B cell (primary cell): Measurements from ENCODE around the gene C16orf46. TPM values are rescaled to one million over a fixed set of nuclear protein-coding genes. Genes with fewer than 3 reads are reported as not detected.

Source experiments
- ATAC-seq: fragments of 200-7000 bp; cut with Tn5 transposase; one replicate; pipeline ENCODE4 v1.10.0; 2021; ENCODE audit warnings: low read depth, mild to moderate bottlenecking, moderate number of reproducible peaks, moderate library complexity
- CTCF ChIA-PET: fragments of 350-600 bp; sonication (Branson Sonifier 250); formaldehyde crosslinking; loops from one replicate; lab custom pipeline; 2021; ENCODE audit warnings: antibody characterized with exemption, inconsistent platforms; lab: Charles Lee
- POLR2A ChIA-PET: fragments of 350-600 bp; sonication (Branson Sonifier 250); formaldehyde crosslinking; loops from one replicate; lab custom pipeline; 2021; ENCODE audit warnings: antibody characterized with exemption; lab: Charles Lee
- DNase-seq: peaks from one replicate; pipeline ENCODE4 v3.0.0; 2013
- H2AFZ ChIP-seq: 2 replicates; pipeline ENCODE4 v1.6.1; 2012; ENCODE audit warnings: mild to moderate bottlenecking, low read depth, low read length; ENCODE audit not compliant: insufficient read depth, poor library complexity, severe bottlenecking
- H3K27ac ChIP-seq, 2 donors: 1 replicate in 1 of 2; 2 replicates in 1 of 2; pipeline ENCODE4 v1.5.1; 2012 to 2013; ENCODE audit warnings: low read length in 2 of 2, mild to moderate bottlenecking in 2 of 2, moderate library complexity in 1 of 2
- H3K27me3 ChIP-seq, 4 experiments: fragments of 200-600 bp in 1 of 4; sonication (generic) in 1 of 4; replicated peaks in 1 of 4; 1 replicate in 2 of 4; 2 replicates in 2 of 4; pipeline versions ENCODE4 v1.6.1 to v1.7.0; 2013 to 2016; ENCODE audit warnings: low read length in 3 of 4, mild to moderate bottlenecking in 2 of 4, mixed read lengths in 1 of 4, moderate library complexity in 1 of 4; ENCODE audit not compliant: insufficient read depth in 4 of 4, control insufficient read depth in 3 of 4; ENCODE audit errors: control extremely low read depth in 1 of 4
- H3K36me3 ChIP-seq, 2 experiments: replicated peaks in 1 of 2; 1 replicate in 1 of 2; 2 replicates in 1 of 2; pipeline versions ENCODE4 v1.6.1 to v1.7.1; 2013; ENCODE audit warnings: low read length in 1 of 2; ENCODE audit not compliant: insufficient read depth in 2 of 2, control insufficient read depth in 1 of 2; ENCODE audit errors: control extremely low read depth in 1 of 2, extremely low read depth in 1 of 2
- H3K4me1 ChIP-seq, 2 donors: fragments of 200-600 bp in 1 of 2; sonication (generic) in 1 of 2; 1 replicate in 1 of 2; 2 replicates in 1 of 2; pipeline versions ENCODE4 v1.5.1 to v1.6.1; 2013 to 2017; ENCODE audit warnings: low read length in 2 of 2; ENCODE audit not compliant: control insufficient read depth in 2 of 2, insufficient read depth in 2 of 2
- H3K4me2 ChIP-seq: replicated peaks from 2 replicates; pipeline ENCODE3; 2012; ENCODE audit warnings: mild to moderate bottlenecking, low read depth, low read length; ENCODE audit not compliant: poor library complexity, severe bottlenecking
- H3K4me3 ChIP-seq, 5 experiments: fragments of 200-600 bp in 1 of 5; sonication (generic) in 1 of 5; 1 replicate in 3 of 5; 2 replicates in 2 of 5; pipeline versions ENCODE4 v1.5.1 to v1.7.0; 2011 to 2016; ENCODE audit warnings: low read length in 4 of 5, mild to moderate bottlenecking in 4 of 5, low read depth in 2 of 5, control low read depth in 1 of 5, moderate library complexity in 1 of 5; ENCODE audit not compliant: insufficient read depth in 1 of 5; ENCODE audit errors: control extremely low read depth in 1 of 5, extremely low read depth in 1 of 5
- H3K79me2 ChIP-seq: fragments of 200-600 bp; sonication (generic); one replicate; pipeline ENCODE4 v1.6.0; 2016; ENCODE audit warnings: low read length; ENCODE audit not compliant: control insufficient read depth, insufficient read depth
- H3K9ac ChIP-seq: fragments of 200-600 bp; sonication (generic); 2 replicates; pipeline ENCODE4 v1.6.1; 2017; ENCODE audit warnings: mild to moderate bottlenecking, low read length, moderate library complexity
- H3K9me3 ChIP-seq, 3 donors: one replicate each; pipeline versions ENCODE4 v1.6.1 to v1.7.1; 2013; ENCODE audit warnings: low read length in 2 of 3; ENCODE audit not compliant: control insufficient read depth in 2 of 3, insufficient read depth in 1 of 3; ENCODE audit errors: control extremely low read depth in 1 of 3
- H4K20me1 ChIP-seq: 2 replicates; pipeline ENCODE4 v1.6.0; 2012; ENCODE audit warnings: mild to moderate bottlenecking, low read length; ENCODE audit not compliant: insufficient read depth, control insufficient read depth, poor library complexity, severe bottlenecking
- H3K27ac Mint-ChIP-seq: one replicate; pipeline ENCODE4 v1.8.0; 2021; ENCODE audit warnings: mixed read lengths
- H3K27me3 Mint-ChIP-seq: one replicate; pipeline ENCODE4 v1.8.0; 2021; ENCODE audit warnings: mixed read lengths
- H3K4me1 Mint-ChIP-seq: one replicate; pipeline ENCODE4 v1.8.0; 2021; ENCODE audit warnings: mixed read lengths
- H3K4me3 Mint-ChIP-seq: one replicate; pipeline ENCODE4 v1.8.0; 2021; ENCODE audit warnings: mixed read lengths
- H3K9me3 Mint-ChIP-seq: one replicate; pipeline ENCODE4 v1.8.0; 2022; ENCODE audit warnings: mixed read lengths; ENCODE audit not compliant: insufficient read depth
- CTCF ChIP-seq: fragments of 200-600 bp; IDR thresholded peaks from one replicate; pipeline ENCODE4 v1.8.0; 2022; ENCODE audit warnings: antibody characterized with exemption, mild to moderate bottlenecking
- EZH2 ChIP-seq: IDR thresholded peaks from 2 replicates; pipeline ENCODE4 v1.6.1; 2012; ENCODE audit warnings: borderline replicate concordance, low read depth, mild to moderate bottlenecking, moderate library complexity, low read length; ENCODE audit not compliant: insufficient read depth, poor library complexity, severe bottlenecking
- WGBS: methylation state at CpG from one replicate; pipeline ENCODE4 v1.1.5; 2013; ENCODE audit warnings: missing lambda C conversion rate; ENCODE audit not compliant: insufficient coverage; 5-methylcytosine and 5-hydroxymethylcytosine counted together
- intact Hi-C: fragments of 100-400 bp; cut with micrococcal nuclease; formaldehyde crosslinking; loops from one replicate; pipeline ENCODE4 v1.10.0; 2022
- polyA plus RNA-seq: library from polyadenylated mRNA; depleted of rRNA; stranded (reverse); fragments of >200 nt; gene quantifications from 2 replicates; pipeline ENCODE4 v1.2.3, GENCODE V29; 2012
- total RNA-seq, 2 donors: library from RNA; stranded (reverse); fragments of 120-200 nt in 1 of 2; gene quantifications; 1 replicate in 1 of 2; 2 replicates in 1 of 2; pipeline versions ENCODE4 v1.2.3 to v1.2.4, GENCODE V29; 2013 to 2022

The C16orf46 gene
- total and polyA plus RNA-seq, 2 donors (not counting 1 experiment from before 2014, with no cell fraction given) = 0.28 TPM; not detected in 1

- POLR2A ChIA-PET = no interaction called here
- H3K4me1 Mint-ChIP-seq = no peaks in the 10 kb centered on the region
- Histone ChIP-seq H3K4me1 (no peaks in the 10 kb centered on the region), H3K9me3 (no peaks in the 10 kb centered on the region), H3K27me3 (no peaks in the 10 kb centered on the region), H3K4me3 (no peak overlapping the region), H3K4me2 (no peak overlapping the region), H3K36me3 (no peaks in the 10 kb centered on the region), H3K79me2 (no peaks in the 10 kb centered on the region), H3K9ac (no peak overlapping the region), H2AFZ (no peak overlapping the region), H4K20me1 (no peaks in the 10 kb centered on the region), H3K27ac (no peak overlapping the region)
- CTCF ChIA-PET = no interaction called here
- no peak overlapping the region for H3K27ac Mint-ChIP-seq
- no peaks in the 10 kb centered on the region for H3K27me3 Mint-ChIP-seq
- no peak for DNase-seq
- 83% methylated on average over 11 of the region's 14 CpGs for WGBS
- intact Hi-C loops = no loop called here
- H3K4me3 Mint-ChIP-seq = no peak overlapping the region
- TF ChIP-seq EZH2 (no peak), CTCF (no peak)
- no peak for ATAC-seq
- H3K9me3 Mint-ChIP-seq = no peaks in the 10 kb centered on the region
Observed at GRCh38 chr16:81060576-81061306, 16.3 kb downstream of the C16orf46 start.

- Histone ChIP-seq H3K4me2 (no peak overlapping the region), H3K9ac (no peak overlapping the region), H3K36me3 (no peaks in the 10 kb centered on the region), H3K27me3 (no peaks in the 10 kb centered on the region), H2AFZ (no peak overlapping the region), H4K20me1 (no peaks in the 10 kb centered on the region), H3K4me3 (no peak overlapping the region), H3K9me3 (peaks cover 0 to 13% (median 13%) of the 10 kb centered on the region in 3 donors), H3K27ac (no peak overlapping the region), H3K4me1 (no peaks in the 10 kb centered on the region), H3K79me2 (no peaks in the 10 kb centered on the region)
- H3K4me3 Mint-ChIP-seq = no peak overlapping the region
- no peak for ATAC-seq
- H3K27me3 Mint-ChIP-seq = no peaks in the 10 kb centered on the region
- no peak for DNase-seq
- WGBS = 82% methylated on average over 5 of the region's 11 CpGs
- H3K9me3 Mint-ChIP-seq = peaks cover 13% of the 10 kb centered on the region
- H3K27ac Mint-ChIP-seq = no peak overlapping the region
- ChIA-PET CTCF (no interaction called here), POLR2A (no interaction called here)
- intact Hi-C loops = no loop called here
- TF ChIP-seq EZH2 = no peak
- H3K4me1 Mint-ChIP-seq = no peaks in the 10 kb centered on the region
Observed at GRCh38 chr16:81053761-81054160, 23.3 kb downstream of the C16orf46 start.
